T-helper 17 cell (primary cell): Measurements from ENCODE around the gene ST7L. TPM values are rescaled to one million over a fixed set of nuclear protein-coding genes. Genes with fewer than 3 reads are reported as not detected.
"Not testable (repeated sequence)": the region's sequence is repeated elsewhere in the genome, so short reads cannot be mapped to it uniquely, and the experiment has no call there.

Source experiments
- ATAC-seq: fragments of 150-1000 bp; cut with Tn5 transposase; 2 replicates; pipeline ENCODE4 v1.10.0; 2021; ENCODE audit warnings: mild to moderate bottlenecking, moderate library complexity
- DNase-seq, 3 donors: peaks; one replicate each; pipeline versions ENCODE4 v3.0.0 to v3.0.0-alpha.2; 2020 to 2021
- H3K9me3 ChIP-seq: one replicate; pipeline ENCODE4 v1.7.0; 2013; ENCODE audit warnings: low read length, mild to moderate bottlenecking; ENCODE audit not compliant: control insufficient read depth, poor library complexity, severe bottlenecking
- H3K27ac Mint-ChIP-seq: one replicate; pipeline ENCODE4 v1.8.0; 2022; ENCODE audit warnings: mild to moderate bottlenecking, moderate library complexity, mixed read lengths
- H3K27me3 Mint-ChIP-seq: one replicate; pipeline ENCODE4 v1.8.0; 2022; ENCODE audit warnings: mixed read lengths
- H3K36me3 Mint-ChIP-seq: one replicate; pipeline ENCODE4 v1.8.0; 2022; ENCODE audit warnings: low read depth, mixed read lengths
- H3K4me1 Mint-ChIP-seq: one replicate; pipeline ENCODE4 v1.8.0; 2022; ENCODE audit warnings: mild to moderate bottlenecking, mixed read lengths
- H3K4me3 Mint-ChIP-seq: one replicate; pipeline ENCODE4 v1.8.0; 2022; ENCODE audit warnings: mild to moderate bottlenecking, moderate library complexity, mixed read lengths
- total RNA-seq, 4 donors: library from RNA in 2 of 4; stranded (reverse) in 2 of 4; gene quantifications; one replicate each; pipeline ENCODE4 v1.2.3 and lab custom pipeline; 2022 to 2026

Gene ST7L
- total RNA-seq, 2 donors from 2014 or later: 18.0 to 21.2 TPM

- H3K9me3 ChIP-seq: no peaks in the 10 kb centered on the region
- Mint-ChIP-seq H3K4me3 (peak overlapping the region; percentile 31), H3K36me3 (peaks cover 3% of the 10 kb centered on the region), H3K27ac (peak overlapping the region; percentile 99), H3K4me1 (peaks cover 66% of the 10 kb centered on the region), H3K27me3 (no peaks in the 10 kb centered on the region)
- ATAC-seq (no peak), DNase-seq (no peak)
These were observed 10.3 kb upstream of the ST7L start for GRCh38 chr1:112629256-112629655.

GRCh38 chr1:112628516-112628915 is 9.6 kb upstream of the ST7L start:
- Mint-ChIP-seq H3K36me3 (peaks cover 3% of the 10 kb centered on the region), H3K27me3 (no peaks in the 10 kb centered on the region), H3K4me1 (peaks cover 62% of the 10 kb centered on the region), H3K4me3 (no peak overlapping the region), H3K27ac (peak overlapping the region; percentile 99)
- ATAC-seq: no peak
- H3K9me3 ChIP-seq: no peaks in the 10 kb centered on the region
- DNase-seq: no peak

GRCh38 chr1:112626887-112627286 is 7.9 kb upstream of the ST7L start:
- H3K36me3 Mint-ChIP-seq: peaks cover 3% of the 10 kb centered on the region
- no peaks in the 10 kb centered on the region for H3K9me3 ChIP-seq
- peak overlapping the region; percentile 99 for H3K27ac Mint-ChIP-seq
- H3K4me1 Mint-ChIP-seq: peaks cover 56% of the 10 kb centered on the region
- H3K4me3 Mint-ChIP-seq: no peak overlapping the region
- DNase-seq: no peak
- no peaks in the 10 kb centered on the region for H3K27me3 Mint-ChIP-seq
- no peak for ATAC-seq

GRCh38 chr1:112626193-112626592 is 7.3 kb upstream of the ST7L start:
- H3K9me3 ChIP-seq: no peaks in the 10 kb centered on the region
- peaks cover 54% of the 10 kb centered on the region for H3K4me1 Mint-ChIP-seq
- ATAC-seq (no peak), DNase-seq (no peak)
- peak overlapping the region; percentile 28 for H3K4me3 Mint-ChIP-seq
- H3K36me3 Mint-ChIP-seq: peaks cover 3% of the 10 kb centered on the region
- H3K27me3 Mint-ChIP-seq: no peaks in the 10 kb centered on the region
- peak overlapping the region; percentile 99 for H3K27ac Mint-ChIP-seq

- Mint-ChIP-seq H3K36me3 (peaks cover 3% of the 10 kb centered on the region), H3K4me1 (peaks cover 51% of the 10 kb centered on the region), H3K27me3 (no peaks in the 10 kb centered on the region), H3K4me3 (peak overlapping the region; percentile 73), H3K27ac (peak overlapping the region; percentile 99)
- H3K9me3 ChIP-seq: no peaks in the 10 kb centered on the region
- ATAC-seq (no peak), DNase-seq (no peak)
These were observed 6.8 kb upstream of the ST7L start for GRCh38 chr1:112625696-112626095.

GRCh38 chr1:112624493-112624892 is 5.6 kb upstream of the ST7L start:
- H3K9me3 ChIP-seq, ATAC-seq, H3K27me3 Mint-ChIP-seq, H3K36me3 Mint-ChIP-seq, DNase-seq: not testable (repeated sequence)
- Mint-ChIP-seq H3K4me3 (peak overlapping the region; percentile 73), H3K27ac (peak overlapping the region; percentile 99), H3K4me1 (peaks cover 55% of the 10 kb centered on the region)

GRCh38 chr1:112620377-112620695 is 1.4 kb upstream of the ST7L start:
- H3K27me3 Mint-ChIP-seq: no peaks in the 10 kb centered on the region
- no peak for DNase-seq
- peaks cover 37% of the 10 kb centered on the region for H3K4me1 Mint-ChIP-seq
- H3K36me3 Mint-ChIP-seq: peaks cover 4% of the 10 kb centered on the region
- ATAC-seq: no peak
- H3K9me3 ChIP-seq: no peaks in the 10 kb centered on the region
- H3K4me3 Mint-ChIP-seq: peak overlapping the region; percentile 98
- H3K27ac Mint-ChIP-seq: peak overlapping the region; percentile 99

- H3K27me3 Mint-ChIP-seq: no peaks in the 10 kb centered on the region
- H3K4me3 Mint-ChIP-seq: peak within 1 kb of the TSS; percentile 98
- peaks cover 4% of the 10 kb centered on the region for H3K36me3 Mint-ChIP-seq
- DNase-seq (peak; percentile 83 to 86 (median 84)), ATAC-seq (peak; percentile 85)
- peak within 1 kb of the TSS; percentile 99 for H3K27ac Mint-ChIP-seq
- H3K4me1 Mint-ChIP-seq: peaks cover 31% of the 10 kb centered on the region
- no peaks in the 10 kb centered on the region for H3K9me3 ChIP-seq
These were observed 806 bp upstream of the ST7L start, which contains the start of gene CAPZA1 for GRCh38 chr1:112619518-112620376. Gene CAPZA1 (plus strand): TSS chr1:112619832. CDS start chr1:112619845, 13 bp downstream.

- peak; percentile 47 for ATAC-seq
- Mint-ChIP-seq H3K27ac (peak overlapping the region; percentile 99), H3K4me1 (peaks cover 26% of the 10 kb centered on the region), H3K36me3 (peaks cover 4% of the 10 kb centered on the region), H3K4me3 (peak overlapping the region; percentile 98), H3K27me3 (no peaks in the 10 kb centered on the region)
- no peak for DNase-seq
- H3K9me3 ChIP-seq: no peaks in the 10 kb centered on the region
These were observed 724 bp downstream of the ST7L start for GRCh38 chr1:112618114-112618720.

GRCh38 chr1:112614460-112615065 is 4.4 kb downstream of the ST7L start:
- Mint-ChIP-seq H3K4me3 (no peak overlapping the region), H3K27me3 (no peaks in the 10 kb centered on the region), H3K27ac (no peak overlapping the region), H3K36me3 (peaks cover 3% of the 10 kb centered on the region), H3K4me1 (peaks cover 13% of the 10 kb centered on the region)
- no peak for DNase-seq
- no peak for ATAC-seq
- H3K9me3 ChIP-seq: no peaks in the 10 kb centered on the region

- Mint-ChIP-seq H3K27me3 (no peaks in the 10 kb centered on the region), H3K27ac (no peak overlapping the region), H3K4me3 (no peak overlapping the region), H3K4me1 (peaks cover 9% of the 10 kb centered on the region), H3K36me3 (peaks cover 18% of the 10 kb centered on the region)
- no peak for ATAC-seq
- DNase-seq: no peak
- no peaks in the 10 kb centered on the region for H3K9me3 ChIP-seq
These were observed 13.2 kb downstream of the ST7L start for GRCh38 chr1:112605633-112606327.

GRCh38 chr1:112603541-112603940 is 15.4 kb downstream of the ST7L start:
- H3K27me3 Mint-ChIP-seq: no peaks in the 10 kb centered on the region
- no peak overlapping the region for H3K4me3 Mint-ChIP-seq
- no peaks in the 10 kb centered on the region for H3K9me3 ChIP-seq
- DNase-seq: no peak
- H3K36me3 Mint-ChIP-seq: peaks cover 17% of the 10 kb centered on the region
- H3K27ac Mint-ChIP-seq: no peak overlapping the region
- H3K4me1 Mint-ChIP-seq: peaks cover 7% of the 10 kb centered on the region
- no peak for ATAC-seq

GRCh38 chr1:112603012-112603411 is 15.9 kb downstream of the ST7L start:
- peaks cover 17% of the 10 kb centered on the region for H3K36me3 Mint-ChIP-seq
- no peak overlapping the region for H3K4me3 Mint-ChIP-seq
- H3K9me3 ChIP-seq: no peaks in the 10 kb centered on the region
- no peak for DNase-seq
- peaks cover 7% of the 10 kb centered on the region for H3K4me1 Mint-ChIP-seq
- no peak overlapping the region for H3K27ac Mint-ChIP-seq
- no peaks in the 10 kb centered on the region for H3K27me3 Mint-ChIP-seq
- ATAC-seq: no peak
